Hematopoietic multipotent progenitor cell treated with erythropoietin and hydrocortisone succinate and interleukin-3 and kit ligand, for 4 days (in vitro differentiated cells): ENCODE measurements around the gene CLDN6.
A peak's percentile ranks its signal among the peaks of the same experiment; 100 is the strongest.

Experiments used
- DNase-seq: peaks from one replicate; pipeline ENCODE4 v3.0.0-alpha.2; 2015

The CLDN6 gene

GRCh38 chr16:3010510-3010909 lies 7.5 kb downstream of the CLDN6 start:
- no peak for DNase-seq

- no peak for DNase-seq
Observed at GRCh38 chr16:3009568-3010390, 8.2 kb downstream of the CLDN6 start.

- peak; percentile 41 for DNase-seq
Observed at GRCh38 chr16:3008690-3009037, 9.3 kb downstream of the CLDN6 start.

GRCh38 chr16:3007957-3008689 lies 9.9 kb downstream of the CLDN6 start:
- peak; percentile 79 for DNase-seq

GRCh38 chr16:3007059-3007956 lies 10.7 kb downstream of the CLDN6 start:
- peak; percentile 89 for DNase-seq

GRCh38 chr16:3004781-3005284 lies 13.2 kb downstream of the CLDN6 start:
- peak; percentile 63 for DNase-seq

GRCh38 chr16:3004319-3004718 lies 13.7 kb downstream of the CLDN6 start:
- DNase-seq: peak; percentile 59

GRCh38 chr16:3003582-3004270 lies 14.3 kb downstream of the CLDN6 start:
- DNase-seq: peak; percentile 100

GRCh38 chr16:3001316-3001715 lies 16.7 kb downstream of the CLDN6 start:
- DNase-seq: no peak

GRCh38 chr16:3000540-3000939 lies 17.4 kb downstream of the CLDN6 start:
- no peak for DNase-seq

- DNase-seq: no peak
Observed at GRCh38 chr16:2999929-3000328, 18.1 kb downstream of the CLDN6 start.

- no peak for DNase-seq
Observed at GRCh38 chr16:2996298-2996697, 21.7 kb downstream of the CLDN6 start.

- DNase-seq: no peak
Observed at GRCh38 chr16:2992383-2993081, 25.5 kb downstream of the CLDN6 start.

GRCh38 chr16:2991566-2992261 lies 26.3 kb downstream of the CLDN6 start:
- no peak for DNase-seq

GRCh38 chr16:2990891-2991290 lies 27.1 kb downstream of the CLDN6 start:
- no peak for DNase-seq

GRCh38 chr16:2988590-2989099 lies 29.3 kb downstream of the CLDN6 start:
- DNase-seq: no peak

- DNase-seq: peak; percentile 34
Observed at GRCh38 chr16:2987833-2988232, 30.1 kb downstream of the CLDN6 start.

GRCh38 chr16:2987286-2987685 lies 30.7 kb downstream of the CLDN6 start:
- no peak for DNase-seq

GRCh38 chr16:2986623-2987188 lies 31.3 kb downstream of the CLDN6 start:
- DNase-seq: no peak

GRCh38 chr16:2985893-2986355 lies 32.1 kb downstream of the CLDN6 start:
- no peak for DNase-seq
